ENCODE data around the gene DSG1.

Gene DSG1

DNA sequence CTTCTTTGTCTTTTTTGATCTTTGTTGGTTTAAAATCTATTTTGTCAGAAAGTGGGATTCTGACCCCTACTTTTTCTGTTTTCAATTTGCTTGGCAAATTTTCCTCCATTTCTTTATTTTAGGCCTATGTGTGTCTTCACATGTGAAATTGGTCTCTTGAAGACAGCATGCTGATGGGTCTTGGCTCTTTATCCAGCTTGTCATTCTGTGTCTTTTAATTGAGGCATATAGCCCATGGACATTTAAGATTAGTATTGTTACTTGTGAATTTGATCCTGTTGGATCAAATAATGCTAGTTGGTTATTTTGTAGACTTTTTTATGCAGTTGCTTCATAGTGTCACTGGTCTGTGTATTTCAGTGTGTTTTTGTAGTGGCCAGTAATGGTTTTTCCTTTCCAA is 26.3 kb upstream of the DSG1 start:
- H3K4me3 ChIP-seq (ENCODE audit: low read depth, low read length) = no peak overlapping the region
- DNase-seq (ENCODE audit: low read depth) = no peak
- TF ChIP-seq, protein P1, sequence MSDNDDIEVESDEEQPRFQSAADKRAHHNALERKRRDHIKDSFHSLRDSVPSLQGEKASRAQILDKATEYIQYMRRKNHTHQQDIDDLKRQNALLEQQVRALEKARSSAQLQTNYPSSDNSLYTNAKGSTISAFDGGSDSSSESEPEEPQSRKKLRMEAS (IDR thresholded peaks at IDR 0.05; ENCODE audit: low read depth, low read length) = no peak
- TF ChIP-seq, protein P2, sequence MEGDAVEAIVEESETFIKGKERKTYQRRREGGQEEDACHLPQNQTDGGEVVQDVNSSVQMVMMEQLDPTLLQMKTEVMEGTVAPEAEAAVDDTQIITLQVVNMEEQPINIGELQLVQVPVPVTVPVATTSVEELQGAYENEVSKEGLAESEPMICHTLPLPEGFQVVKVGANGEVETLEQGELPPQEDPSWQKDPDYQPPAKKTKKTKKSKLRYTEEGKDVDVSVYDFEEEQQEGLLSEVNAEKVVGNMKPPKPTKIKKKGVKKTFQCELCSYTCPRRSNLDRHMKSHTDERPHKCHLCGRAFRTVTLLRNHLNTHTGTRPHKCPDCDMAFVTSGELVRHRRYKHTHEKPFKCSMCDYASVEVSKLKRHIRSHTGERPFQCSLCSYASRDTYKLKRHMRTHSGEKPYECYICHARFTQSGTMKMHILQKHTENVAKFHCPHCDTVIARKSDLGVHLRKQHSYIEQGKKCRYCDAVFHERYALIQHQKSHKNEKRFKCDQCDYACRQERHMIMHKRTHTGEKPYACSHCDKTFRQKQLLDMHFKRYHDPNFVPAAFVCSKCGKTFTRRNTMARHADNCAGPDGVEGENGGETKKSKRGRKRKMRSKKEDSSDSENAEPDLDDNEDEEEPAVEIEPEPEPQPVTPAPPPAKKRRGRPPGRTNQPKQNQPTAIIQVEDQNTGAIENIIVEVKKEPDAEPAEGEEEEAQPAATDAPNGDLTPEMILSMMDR (IDR thresholded peaks at IDR 0.05; ENCODE audit: low read depth, low read length) = no peak
- TF ChIP-seq MYC (IDR thresholded peaks at IDR 0.05; ENCODE audit: low read depth, low read length) (no peak), POLR2A (IDR thresholded peaks at IDR 0.05; ENCODE audit: extremely low read depth, insufficient read length) (no peak)

DNA sequence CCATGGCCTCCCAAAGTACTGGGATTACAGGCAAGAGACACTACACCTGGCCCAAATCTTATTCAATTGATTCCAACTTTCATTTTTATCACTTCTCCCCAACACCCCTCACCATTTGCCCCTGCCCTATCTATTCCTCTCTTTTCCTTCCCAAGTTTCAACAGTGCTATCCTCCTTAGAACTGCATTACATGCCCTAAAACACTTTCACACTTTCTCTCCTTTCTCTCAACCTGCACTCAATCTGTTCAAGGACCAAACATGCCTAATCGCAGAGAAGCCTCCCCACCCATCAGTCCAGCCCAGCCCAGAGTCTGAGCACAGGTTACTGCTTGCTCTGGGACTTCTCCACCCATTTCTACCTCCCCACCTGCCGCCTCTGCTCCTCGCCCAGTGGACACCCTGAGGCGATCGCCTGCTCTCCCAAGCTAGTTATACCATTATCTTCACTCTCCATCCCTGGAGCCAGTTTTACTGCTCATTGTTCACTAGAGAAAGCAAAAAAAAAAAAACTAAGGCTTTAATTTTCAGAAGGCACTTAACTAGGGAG is 23.7 kb upstream of the DSG1 start:
- no peak for TF ChIP-seq MYC (IDR thresholded peaks at IDR 0.05; ENCODE audit: low read depth, low read length)
- TF ChIP-seq, protein P1 (IDR thresholded peaks at IDR 0.05; ENCODE audit: low read depth, low read length) = no peak
- TF ChIP-seq, protein P2 (IDR thresholded peaks at IDR 0.05; ENCODE audit: low read depth, low read length) = no peak
- no peak for TF ChIP-seq POLR2A (IDR thresholded peaks at IDR 0.05; ENCODE audit: extremely low read depth, insufficient read length)
- no peak overlapping the region for H3K4me3 ChIP-seq (ENCODE audit: low read depth, low read length)
- DNase-seq (ENCODE audit: low read depth) = no peak

DNA sequence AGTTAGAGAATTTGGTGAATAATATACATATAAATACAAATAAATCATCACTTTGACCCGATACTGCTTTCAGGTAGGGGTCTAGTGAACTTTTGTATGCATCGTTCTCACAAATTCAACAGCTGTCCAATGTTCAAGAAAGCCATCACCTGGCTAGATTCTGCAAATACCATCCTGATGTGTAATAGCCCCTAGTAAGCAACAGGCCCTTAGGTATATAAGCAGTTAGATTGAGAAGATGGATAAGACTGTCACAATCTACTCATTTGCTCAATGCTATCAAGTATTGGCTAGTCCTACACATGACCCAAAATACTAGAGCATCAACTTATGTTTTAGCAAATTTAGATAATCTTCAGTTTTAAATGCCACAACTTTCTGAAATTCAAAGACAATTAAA is 20.7 kb upstream of the DSG1 start:
- no peak for DNase-seq (ENCODE audit: low read depth)
- TF ChIP-seq, protein P2 (IDR thresholded peaks at IDR 0.05; ENCODE audit: low read depth, low read length) = no peak
- TF ChIP-seq, protein P1 (IDR thresholded peaks at IDR 0.05; ENCODE audit: low read depth, low read length) = no peak
- no peak for TF ChIP-seq POLR2A (IDR thresholded peaks at IDR 0.05; ENCODE audit: extremely low read depth, insufficient read length)
- TF ChIP-seq MYC (IDR thresholded peaks at IDR 0.05; ENCODE audit: low read depth, low read length) = no peak

DNA sequence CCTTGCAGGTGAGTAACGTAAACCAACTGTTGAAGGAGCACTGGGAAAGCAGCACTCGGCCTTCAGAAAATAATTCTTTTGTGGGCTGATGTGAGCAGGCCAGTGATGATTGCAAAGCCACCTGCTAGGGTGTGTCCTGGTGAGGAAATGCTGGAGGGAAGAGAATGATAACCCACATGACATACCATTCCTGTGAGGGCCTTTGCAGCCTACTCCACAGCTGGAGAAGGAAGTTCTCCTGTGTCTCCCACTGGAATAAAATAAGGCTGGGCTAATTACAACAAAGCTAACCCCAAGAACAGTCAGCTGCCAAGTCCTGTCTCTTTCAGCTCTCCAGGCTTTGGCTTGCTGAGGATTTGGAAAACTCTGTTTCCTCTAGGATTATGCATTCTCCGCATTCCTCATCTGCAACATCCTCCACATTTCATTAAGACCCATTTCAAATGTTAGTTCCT is 16.7 kb upstream of the DSG1 start:
- no peak for TF ChIP-seq POLR2A (IDR thresholded peaks at IDR 0.05; ENCODE audit: extremely low read depth, insufficient read length)
- TF ChIP-seq, protein P2 (IDR thresholded peaks at IDR 0.05; ENCODE audit: low read depth, low read length) = no peak
- TF ChIP-seq, protein P1 (IDR thresholded peaks at IDR 0.05; ENCODE audit: low read depth, low read length) = no peak
- no peak for TF ChIP-seq MYC (IDR thresholded peaks at IDR 0.05; ENCODE audit: low read depth, low read length)
- DNase-seq (ENCODE audit: low read depth) = no peak
- no peak overlapping the region for H3K4me3 ChIP-seq (ENCODE audit: low read depth, low read length)

More for the DNA sequence above, 20.7 kb upstream of the DSG1 start:
- no peak overlapping the region for H3K4me3 ChIP-seq (ENCODE audit: low read depth, low read length)

DNA sequence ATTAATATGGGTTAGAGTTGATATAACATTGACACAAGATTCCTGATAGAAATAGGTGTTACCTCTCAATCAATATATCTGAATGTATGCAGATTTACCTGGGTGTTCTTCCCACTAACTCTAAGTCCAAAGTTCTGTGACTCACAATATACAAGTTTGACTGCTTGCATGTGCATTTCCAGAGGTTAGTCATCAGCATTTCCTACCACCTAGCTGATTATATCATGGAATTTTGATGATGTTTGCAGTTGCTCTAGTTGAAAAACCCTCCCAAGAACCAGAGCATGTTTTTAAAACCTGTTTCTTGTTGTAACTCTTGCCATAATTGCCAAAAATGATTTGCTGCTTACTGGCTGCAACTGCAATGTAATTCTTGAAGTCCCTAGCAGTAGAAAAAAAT is 15.0 kb upstream of the DSG1 start:
- no peak overlapping the region for H3K4me3 ChIP-seq (ENCODE audit: low read depth, low read length)
- TF ChIP-seq, protein P1 (IDR thresholded peaks at IDR 0.05; ENCODE audit: low read depth, low read length) = no peak
- TF ChIP-seq POLR2A (IDR thresholded peaks at IDR 0.05; ENCODE audit: extremely low read depth, insufficient read length) (no peak), MYC (IDR thresholded peaks at IDR 0.05; ENCODE audit: low read depth, low read length) (no peak)
- TF ChIP-seq, protein P2 (IDR thresholded peaks at IDR 0.05; ENCODE audit: low read depth, low read length) = no peak
- no peak for DNase-seq (ENCODE audit: low read depth)

Measured in NB4 (cell line).